CD4-positive, alpha-beta T cell treated with Interleukin-2 at 100 ng/mL for 4 hours (primary cell): ENCODE results near the gene OR1L6.

Experiments used
- DNase-seq: peaks from one replicate; pipeline ENCODE4 v3.0.0-alpha.2; 2020; ENCODE audit warnings: low spot score

Gene OR1L6, protein sequence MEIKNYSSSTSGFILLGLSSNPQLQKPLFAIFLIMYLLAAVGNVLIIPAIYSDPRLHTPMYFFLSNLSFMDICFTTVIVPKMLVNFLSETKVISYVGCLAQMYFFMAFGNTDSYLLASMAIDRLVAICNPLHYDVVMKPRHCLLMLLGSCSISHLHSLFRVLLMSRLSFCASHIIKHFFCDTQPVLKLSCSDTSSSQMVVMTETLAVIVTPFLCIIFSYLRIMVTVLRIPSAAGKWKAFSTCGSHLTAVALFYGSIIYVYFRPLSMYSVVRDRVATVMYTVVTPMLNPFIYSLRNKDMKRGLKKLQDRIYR

DNA sequence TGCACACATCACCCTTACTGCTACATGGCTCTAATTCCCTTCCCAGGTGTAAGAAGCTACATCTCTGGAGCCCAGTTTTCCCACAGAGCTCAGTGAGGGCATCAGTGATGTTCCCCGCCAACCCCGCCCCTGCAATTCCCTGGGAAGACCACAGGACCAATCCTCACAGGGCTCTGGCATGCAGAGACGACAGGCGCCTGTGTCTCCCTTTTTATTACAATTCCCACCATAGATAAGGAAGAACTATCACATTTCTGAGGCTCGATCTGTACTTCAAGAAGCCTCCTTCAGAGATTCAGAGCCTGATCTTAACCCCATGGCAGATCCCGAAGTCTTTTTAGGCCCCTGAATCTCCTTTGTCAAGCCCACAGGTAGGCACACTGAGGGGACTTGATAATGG lies at the start of gene OR1L6:
Gene OR1L6 (plus strand): TSS at position 301 of the 400 bp plus-strand sequence. CDS start 7,545 bp downstream, outside the sequence.
- no peak for DNase-seq

DNA sequence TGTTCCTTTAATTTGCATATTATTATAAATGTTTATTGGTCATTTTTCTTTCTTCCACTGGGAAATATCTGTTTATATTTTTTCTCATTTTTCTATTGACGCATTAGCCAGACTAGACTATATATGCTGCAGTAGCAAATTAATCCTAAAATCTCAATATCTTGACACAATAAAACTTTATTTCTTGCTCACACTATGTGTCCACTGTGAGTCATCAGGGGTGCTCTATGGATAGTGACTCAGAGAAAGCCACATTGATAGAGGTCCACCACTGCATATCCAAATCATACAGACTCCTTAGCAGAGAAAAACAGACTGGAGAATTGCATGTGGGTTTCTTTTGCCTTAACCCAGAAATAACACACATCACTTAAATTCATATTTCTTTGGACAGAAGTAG lies 46.4 kb upstream of the OR1L6 start:
- DNase-seq = no peak

DNA sequence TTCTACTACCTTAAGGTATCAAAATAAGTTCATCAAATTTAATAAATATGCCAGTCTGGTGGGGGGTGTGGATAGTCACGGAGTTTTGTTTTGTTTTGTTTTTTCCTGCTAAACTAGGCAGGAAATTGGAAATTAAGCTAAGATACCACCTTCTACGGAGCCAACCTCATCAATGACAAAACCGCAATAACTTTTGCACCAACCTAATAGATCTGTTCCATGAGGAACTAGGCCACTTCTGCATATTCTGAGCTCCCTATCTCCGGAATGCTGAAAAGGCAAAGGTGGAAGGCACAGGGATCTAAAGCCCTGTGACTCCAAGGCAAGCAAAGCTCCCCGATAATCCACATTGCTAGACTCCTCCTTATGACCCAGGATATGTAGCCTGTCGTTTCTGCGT lies 24.1 kb upstream of the OR1L6 start:
- no peak for DNase-seq

DNA sequence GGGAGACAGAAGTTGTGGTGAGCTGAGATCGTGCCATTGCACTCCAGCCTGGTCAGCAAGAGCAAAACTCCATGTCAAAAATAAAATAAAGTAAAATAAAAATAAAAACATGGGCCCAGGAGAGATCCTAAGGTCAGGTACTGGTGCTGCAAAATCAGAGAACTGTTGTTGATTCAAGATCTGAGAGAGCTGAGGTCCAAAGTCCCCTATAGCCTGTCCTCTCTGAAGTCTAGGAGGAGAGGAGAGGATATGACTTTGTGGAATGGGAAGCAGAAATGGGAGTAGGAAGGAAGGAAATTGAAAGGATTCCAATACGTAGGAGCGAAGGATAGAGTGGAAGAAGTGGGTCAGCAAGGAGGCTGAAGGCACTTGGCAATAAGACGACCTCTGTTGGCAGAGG lies 22.9 kb upstream of the OR1L6 start:
- no peak for DNase-seq

DNA sequence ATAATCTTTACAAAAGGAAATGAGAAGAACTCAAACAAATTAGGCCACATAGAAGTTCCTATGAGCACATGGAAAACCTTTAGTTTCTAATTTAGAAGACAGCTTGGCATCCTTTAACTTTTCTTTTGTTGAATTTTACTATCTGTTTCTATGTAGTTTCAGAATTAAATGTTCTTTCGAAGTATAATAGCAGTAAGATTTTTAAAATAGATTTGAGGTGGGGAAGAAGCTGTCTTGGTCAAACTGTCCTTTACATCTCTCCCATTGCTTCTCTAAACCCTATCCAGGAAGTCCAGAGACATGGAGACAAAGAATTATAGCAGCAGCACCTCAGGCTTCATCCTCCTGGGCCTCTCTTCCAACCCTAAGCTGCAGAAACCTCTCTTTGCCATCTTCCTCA lies 18.4 kb upstream of the OR1L6 start, which contains the start of gene OR1L4:
Gene OR1L4 (plus strand): TSS at position 301 of the 400 bp plus-strand sequence. CDS start 0 bp downstream, at position 301.
- no peak for DNase-seq

DNA sequence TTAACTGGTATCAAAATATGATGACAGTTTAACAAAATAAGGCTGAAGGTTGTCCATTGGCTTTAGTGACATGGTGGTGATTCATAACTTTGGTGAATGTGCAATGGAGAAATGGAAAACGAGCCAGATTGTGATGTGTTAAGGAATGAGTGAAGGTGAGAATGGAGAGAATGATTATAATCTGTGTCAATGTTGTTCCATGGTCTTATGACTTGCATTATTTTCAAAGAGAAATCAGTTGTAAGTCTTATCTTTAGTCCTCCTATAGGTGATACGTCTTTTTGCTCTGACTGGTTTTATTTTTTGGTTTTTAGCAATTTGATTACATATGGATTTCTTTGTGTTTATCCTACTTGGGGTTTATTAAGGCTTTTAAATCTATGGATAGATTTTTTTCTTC lies 12.7 kb downstream of the OR1L6 start:
- no peak for DNase-seq

DNA sequence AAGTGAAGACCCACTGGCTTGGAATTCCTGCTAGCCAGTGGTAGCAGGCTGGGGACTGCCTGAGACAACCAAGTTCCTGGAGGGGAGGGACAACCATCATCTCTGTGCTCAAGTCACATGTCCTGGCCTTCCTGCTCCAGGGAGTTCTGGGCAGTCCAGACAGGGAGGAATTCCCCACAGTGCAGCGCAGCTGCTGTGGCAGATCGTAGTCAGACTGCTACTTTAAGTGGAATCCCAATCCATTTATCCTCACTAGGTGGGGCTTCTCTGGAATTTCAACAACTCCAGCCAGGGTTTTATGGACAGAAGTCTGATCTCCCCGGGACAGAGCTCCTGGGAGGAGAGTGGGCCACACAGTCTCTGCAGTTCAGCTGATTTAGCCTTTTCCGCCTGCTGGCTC lies 25.7 kb downstream of the OR1L6 start:
- no peak for DNase-seq

DNA sequence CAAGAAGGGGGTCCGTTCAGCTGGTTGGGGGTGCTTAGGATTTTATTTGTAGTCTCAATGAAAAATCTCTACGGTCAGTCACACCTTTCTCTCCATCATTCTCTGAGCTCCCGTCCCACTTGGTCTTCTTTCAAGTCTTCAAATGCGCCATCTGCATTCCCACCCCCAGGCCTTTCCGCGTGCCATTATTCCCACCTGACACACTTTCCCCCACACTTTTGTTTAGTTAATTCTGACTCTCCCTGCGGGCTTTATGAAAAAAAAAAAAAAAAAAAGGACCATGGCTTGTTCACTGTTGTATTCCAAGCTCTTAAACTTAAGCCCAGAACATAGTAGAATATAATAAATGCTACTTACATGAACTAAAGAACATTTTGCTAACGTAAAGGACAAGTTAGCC lies 34.9 kb downstream of the OR1L6 start:
- DNase-seq = no peak

DNA sequence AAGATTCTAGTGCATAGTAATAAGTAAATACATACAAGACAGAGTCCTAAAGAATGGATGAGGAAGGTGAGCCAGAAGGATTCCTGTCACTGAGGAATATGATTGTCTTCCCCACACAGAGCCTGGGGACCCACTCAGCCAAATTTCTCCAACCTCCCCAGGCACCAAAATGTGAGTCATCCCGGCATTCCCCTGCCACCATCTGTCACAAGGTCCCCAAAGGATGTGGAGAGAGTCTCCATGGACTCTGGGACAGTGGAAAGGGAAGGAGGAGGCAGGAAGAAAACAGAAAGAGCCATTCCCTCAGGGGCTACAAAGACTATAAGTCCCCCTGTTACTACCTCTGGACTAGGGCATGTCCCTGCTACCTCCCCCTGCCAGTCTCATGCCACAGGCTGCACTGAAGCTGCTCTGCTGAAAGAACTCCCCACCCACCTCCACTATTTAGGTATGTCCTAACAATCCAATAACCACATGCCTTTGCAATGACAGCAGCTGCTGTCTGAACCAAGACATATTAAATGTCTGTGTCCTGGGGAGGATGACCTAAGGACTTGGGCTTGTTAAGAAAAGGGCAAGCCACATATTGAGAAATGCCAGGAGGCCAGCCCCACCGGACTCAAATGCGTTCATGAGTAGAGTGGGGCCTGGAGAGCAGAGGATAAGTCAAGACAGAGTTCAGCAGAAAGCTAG lies 36.0 kb downstream of the OR1L6 start:
- no peak for DNase-seq

DNA sequence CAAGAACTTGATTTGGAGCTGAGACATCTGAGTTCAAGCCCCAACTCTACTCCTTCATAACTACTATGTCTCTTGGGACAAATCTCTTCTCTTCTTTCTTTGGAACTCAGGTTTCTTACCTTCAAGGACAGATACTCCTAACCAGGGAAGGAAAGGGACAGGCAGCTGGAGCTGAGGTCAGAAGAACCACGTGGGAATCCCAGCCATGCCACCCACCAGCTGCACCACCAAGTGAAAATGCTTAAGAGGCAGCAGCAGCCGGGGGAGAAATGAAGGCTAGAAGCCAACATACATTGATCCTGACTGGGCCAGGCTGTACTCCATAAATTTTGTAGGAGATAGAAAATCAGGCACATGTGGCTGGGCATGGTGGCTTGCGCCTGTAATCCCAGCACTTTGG lies 37.1 kb downstream of the OR1L6 start:
- DNase-seq = no peak

DNA sequence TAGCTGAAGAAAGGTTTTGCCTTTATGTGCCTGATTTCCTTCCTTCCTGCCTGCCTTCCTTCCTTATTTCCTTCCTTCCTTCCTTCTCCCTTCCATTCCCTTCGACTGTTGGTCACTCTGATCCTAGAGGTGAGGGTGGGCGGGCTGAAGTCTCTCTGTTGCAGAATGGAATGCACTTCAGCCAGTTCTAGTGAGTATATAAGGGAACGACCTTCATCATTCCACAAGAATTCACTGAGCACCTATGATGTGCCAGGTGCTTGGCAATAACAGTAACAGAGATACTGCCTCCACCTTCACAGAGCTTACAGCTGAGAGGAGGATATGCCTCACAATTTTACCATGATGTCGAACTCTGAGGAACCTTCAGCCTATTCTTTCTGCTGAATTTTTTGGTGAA lies 37.9 kb downstream of the OR1L6 start:
- DNase-seq = no peak

DNA sequence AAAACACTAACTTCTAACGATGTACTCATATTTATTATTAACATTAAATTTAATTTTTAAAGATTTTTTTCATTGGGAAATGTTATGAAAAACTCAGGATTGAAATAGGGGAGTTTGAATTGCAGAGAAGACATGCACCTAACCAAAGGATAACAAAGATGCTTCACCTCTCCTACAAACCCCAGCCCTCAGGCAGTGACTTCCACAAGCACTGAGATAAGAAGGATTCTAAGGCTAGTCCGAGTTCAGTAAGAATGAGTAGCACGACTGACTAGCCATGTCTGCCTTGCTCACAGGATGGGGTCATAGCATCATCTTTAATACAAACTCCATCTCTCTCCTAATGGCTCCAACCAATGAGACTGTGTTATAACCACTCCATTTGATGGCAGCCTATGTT lies 39.6 kb downstream of the OR1L6 start:
- DNase-seq = no peak

DNA sequence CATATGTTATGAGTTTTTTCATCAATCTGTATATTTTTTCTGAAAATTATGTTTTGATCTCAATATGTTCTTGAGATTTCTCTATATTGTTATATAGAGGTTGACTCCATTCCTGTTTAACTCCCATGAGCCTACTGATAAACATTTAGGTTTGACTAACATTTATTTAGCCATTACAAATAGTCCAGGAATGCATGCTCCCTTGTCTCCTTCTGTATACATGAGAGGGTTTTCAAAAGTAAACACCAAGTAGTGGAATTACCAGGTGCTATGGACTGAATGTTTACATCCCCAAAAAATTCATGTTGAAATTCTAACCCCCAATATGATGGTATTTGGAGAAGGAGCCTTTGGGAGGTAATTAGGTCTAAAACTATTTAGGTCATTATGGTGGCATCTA lies 43.2 kb downstream of the OR1L6 start:
- no peak for DNase-seq

DNA sequence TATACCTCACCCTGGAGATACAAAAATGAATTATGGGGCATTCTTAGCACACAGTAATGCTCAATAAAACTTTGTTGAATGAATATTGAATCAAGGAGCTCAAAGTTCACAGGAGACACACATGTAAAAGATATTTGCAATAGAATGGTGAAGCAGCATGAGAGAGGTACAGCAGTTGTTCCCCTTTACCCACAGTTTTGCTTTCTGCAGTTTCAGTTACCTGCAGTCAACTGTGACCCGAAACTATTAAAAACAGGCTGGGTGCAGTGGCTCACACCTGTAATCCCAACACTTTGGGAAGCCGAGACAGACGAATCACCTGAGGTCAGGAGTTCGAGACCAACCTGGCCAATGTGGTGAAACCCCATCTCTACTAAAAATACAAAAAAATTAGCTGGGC lies 44.2 kb downstream of the OR1L6 start:
- DNase-seq = no peak

DNA sequence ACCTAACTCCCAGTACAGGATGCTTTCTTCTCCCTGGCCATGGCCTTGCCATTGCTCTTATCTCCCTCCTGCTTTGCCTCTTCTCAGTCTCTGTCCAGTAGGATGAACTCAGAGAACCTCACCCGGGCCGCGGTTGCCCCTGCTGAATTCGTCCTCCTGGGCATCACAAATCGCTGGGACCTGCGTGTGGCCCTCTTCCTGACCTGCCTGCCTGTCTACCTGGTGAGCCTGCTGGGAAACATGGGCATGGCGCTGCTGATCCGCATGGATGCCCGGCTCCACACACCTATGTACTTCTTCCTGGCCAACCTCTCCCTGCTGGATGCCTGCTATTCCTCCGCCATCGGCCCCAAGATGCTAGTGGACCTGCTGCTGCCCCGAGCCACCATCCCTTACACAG lies 46.7 kb downstream of the OR1L6 start, which contains the start of gene OR5C1:
Gene OR5C1 (plus strand): TSS at position 103 of the 400 bp plus-strand sequence. CDS start 0 bp downstream, at position 103.
- DNase-seq = no peak

DNA sequence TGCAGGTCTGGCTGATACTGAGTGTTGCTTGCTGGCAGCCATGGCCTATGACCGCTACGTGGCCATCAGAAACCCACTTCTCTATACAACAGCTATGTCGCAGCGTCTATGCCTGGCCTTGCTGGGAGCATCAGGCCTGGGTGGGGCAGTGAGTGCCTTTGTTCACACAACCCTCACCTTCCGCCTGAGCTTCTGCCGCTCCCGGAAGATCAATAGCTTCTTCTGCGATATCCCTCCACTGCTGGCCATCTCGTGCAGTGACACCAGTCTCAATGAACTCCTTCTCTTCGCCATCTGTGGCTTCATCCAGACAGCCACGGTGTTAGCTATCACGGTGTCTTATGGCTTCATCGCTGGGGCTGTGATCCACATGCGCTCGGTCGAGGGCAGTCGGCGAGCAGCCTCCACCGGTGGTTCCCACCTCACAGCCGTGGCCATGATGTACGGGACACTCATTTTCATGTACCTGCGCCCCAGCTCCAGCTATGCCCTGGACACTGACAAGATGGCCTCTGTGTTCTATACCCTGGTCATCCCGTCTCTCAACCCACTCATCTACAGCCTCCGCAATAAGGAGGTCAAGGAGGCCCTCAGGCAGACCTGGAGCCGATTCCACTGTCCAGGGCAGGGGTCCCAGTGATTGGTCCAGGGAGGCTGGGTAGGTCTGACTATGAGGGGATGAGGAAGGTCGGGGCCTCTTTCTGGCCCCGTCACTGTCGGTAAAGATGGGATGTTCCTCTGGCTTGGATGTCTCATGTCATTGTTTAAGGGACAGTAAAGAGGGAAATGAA lies 47.3 kb downstream of the OR1L6 start:
- no peak for DNase-seq

DNA sequence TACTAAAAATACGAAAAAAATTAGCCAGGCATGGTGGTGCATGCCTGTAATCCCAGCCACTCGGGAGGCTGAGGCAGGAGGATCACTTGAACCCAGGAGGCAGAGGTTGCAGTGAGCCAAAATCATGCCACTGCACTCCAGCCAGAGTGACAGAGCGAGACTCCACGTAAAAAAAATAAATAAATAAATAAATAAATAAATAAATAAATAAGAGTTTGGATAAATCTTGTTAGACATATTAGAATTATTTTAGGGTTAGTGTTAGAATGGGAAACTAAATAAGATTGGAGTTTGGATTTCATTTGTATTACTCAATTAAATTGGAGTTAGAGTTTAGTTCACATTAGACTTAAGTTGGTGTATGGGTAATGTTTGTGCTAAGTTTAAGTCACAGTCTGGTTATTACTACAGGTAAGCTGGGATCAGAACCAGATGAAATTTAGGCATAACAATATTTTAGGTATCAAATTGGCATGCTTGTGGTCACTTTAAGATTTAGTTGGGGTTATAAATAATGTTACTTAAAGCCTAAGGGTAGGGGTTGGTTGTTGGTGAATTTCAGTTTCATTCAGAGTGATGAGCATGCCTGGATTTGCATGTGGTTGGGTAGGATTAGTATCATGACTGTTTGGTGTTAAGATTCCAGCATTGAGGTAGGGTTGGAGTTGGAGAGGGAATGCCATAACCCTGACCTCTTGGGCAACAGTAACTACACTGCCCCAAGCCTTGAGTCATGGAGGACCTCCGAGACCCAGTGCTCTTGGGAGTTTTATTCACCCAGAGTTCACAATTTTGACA lies 50.0 kb downstream of the OR1L6 start:
- no peak for DNase-seq

DNA sequence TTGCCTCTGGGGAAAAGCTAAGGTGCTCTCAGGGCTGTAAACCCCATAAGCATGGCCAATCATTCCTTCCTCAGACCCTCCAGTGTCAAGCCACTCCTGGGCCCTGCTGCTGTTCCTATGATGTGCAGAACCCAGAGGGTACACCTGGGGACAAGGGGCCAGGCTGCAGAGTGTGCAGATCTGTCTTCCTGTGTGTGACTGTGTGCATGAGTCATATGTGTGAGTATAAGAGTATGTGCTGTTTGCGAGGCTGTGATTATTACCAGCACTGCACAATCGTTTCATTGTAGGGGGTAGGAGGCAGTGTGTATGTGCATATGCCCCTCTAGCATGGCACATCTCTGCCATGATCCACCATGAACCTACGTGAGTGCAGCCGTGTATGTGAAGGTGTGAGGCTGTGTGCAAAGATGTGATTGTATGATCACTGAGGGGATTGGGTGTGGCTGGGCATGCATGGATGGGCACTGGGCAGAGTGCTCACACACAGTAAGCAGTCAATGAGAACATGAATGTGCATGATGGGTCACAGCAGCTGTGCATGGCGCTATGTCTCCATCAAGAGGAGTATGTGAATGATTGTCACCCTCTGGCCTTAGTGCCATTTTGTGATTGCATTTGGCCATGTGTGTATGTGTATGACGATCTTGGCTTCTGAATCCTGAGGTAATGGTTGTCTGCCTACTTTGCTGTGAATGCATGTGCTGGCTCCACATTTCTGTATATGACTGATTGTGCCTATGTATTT lies 55.4 kb downstream of the OR1L6 start:
- no peak for DNase-seq
